HPDE6-E6E7 (cell line): Measurements from ENCODE around the gene SYCE3.

Experiments
- DNase-seq: peaks from one replicate; pipeline ENCODE4 v3.0.0; 2011; ENCODE audit warnings: missing footprints; ENCODE audit errors: extremely low spot score

The SYCE3 gene

DNA sequence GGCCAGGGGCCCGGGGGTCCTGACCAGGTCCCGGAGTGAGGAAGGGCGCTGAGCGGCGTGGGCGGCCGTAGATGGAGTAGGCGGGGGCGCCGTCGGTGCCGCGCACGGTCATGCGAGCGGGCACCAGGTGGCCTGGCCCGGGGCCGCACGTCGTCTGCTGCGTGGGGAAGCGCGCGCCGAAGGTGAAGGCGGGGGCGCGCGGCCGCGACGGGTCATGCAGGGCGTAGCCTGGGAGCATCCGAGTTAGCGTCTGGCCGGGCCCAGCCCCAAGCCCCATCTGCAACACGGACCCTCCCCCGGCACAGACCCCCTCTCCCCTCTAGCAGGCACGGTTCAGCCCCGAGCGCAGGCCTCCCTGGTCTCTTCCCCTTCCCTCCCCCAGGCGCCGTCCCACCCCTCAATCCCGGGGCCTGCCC is 31.2 kb downstream of the SYCE3 start:
- DNase-seq, result no peak

- DNase-seq, result no peak
Measured at GRCh38 chr22:50530877-50531545, 31.7 kb downstream of the SYCE3 start.

DNA sequence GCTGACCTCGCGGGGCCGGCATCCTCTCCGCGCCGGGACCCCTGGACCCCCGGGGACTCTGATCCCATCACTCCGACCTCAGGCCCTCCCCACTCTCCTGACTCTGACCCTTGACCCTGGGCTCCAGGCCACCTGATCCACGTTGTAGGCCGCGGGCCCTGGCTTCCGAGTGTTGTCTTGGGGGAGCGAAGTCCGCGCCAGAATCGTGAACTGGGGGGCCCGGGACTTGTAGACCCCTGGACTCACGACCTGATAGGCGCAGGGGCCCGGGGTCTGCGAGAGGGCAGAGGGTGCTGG is 32.2 kb downstream of the SYCE3 start:
- no peak for DNase-seq

- no peak for DNase-seq
Measured at GRCh38 chr22:50529897-50530579, 32.7 kb downstream of the SYCE3 start, which contains the start of gene TYMP. TYMP (minus strand) TSS chr22:50530012; CDS start chr22:50529709, 303 bp downstream.

DNA sequence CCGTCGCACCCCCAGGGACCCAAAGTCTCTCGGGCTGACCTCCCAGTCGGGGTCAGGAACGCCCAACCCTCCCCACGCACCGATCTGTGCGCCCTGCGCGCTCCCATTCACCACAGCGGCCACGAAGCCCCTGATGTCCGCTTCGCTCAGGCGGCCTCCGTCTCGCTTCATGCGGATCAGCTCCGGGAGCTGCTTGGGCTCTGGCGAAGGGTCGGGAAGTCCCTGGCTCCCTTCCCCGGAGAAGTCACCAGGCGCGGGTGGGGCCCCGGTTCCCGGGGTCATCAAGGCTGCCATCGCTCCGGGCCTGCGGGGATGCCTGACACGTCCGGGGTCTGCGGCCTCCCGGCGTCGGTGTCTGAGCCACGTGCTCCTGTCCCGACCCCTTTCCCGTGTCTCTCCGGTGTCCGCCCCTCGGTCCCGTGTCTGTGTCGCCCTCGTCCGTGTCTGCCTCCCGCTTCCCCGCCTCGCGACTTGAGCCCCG is 33.3 kb downstream of the SYCE3 start:
- DNase-seq, result no peak

DNA sequence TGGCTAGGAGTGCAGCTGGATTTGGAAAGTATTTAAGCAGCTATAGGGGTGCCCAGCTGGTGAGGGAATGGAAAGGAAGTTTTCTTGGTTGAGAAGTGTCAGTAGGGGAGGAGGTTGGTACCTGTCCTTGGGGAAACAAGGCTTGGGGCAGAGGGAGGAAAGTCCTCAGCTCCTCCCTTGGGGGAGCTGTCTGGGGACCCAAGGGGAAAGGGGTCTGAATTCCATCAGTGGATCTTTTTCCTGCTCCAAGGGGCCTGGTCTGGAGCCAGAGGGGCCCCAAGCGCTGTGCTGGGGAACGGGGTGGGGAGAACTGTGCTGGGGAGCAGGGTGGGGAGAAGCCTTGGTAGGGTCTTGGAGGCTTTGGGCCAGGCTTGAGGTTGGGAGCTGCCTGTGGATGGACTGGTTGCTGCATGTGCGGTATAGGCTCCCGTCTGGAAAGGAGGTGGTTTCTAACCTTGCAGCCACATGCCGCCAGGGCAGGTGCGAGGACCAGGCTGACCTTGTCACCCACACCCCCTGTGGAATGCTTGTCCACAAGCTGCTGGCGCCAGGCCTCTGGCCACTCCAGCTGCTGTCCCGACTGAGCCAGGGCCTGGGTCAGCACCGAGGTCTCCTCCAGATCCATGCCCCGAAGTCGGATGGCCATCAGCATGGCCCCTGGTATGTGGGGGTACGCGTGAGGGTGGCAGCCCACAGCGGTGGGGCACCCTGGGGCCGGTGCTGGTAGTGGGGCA is 33.9 kb downstream of the SYCE3 start:
- no peak for DNase-seq

GRCh38 chr22:50527921-50528681 is 34.6 kb downstream of the SYCE3 start:
- no peak for DNase-seq

DNA sequence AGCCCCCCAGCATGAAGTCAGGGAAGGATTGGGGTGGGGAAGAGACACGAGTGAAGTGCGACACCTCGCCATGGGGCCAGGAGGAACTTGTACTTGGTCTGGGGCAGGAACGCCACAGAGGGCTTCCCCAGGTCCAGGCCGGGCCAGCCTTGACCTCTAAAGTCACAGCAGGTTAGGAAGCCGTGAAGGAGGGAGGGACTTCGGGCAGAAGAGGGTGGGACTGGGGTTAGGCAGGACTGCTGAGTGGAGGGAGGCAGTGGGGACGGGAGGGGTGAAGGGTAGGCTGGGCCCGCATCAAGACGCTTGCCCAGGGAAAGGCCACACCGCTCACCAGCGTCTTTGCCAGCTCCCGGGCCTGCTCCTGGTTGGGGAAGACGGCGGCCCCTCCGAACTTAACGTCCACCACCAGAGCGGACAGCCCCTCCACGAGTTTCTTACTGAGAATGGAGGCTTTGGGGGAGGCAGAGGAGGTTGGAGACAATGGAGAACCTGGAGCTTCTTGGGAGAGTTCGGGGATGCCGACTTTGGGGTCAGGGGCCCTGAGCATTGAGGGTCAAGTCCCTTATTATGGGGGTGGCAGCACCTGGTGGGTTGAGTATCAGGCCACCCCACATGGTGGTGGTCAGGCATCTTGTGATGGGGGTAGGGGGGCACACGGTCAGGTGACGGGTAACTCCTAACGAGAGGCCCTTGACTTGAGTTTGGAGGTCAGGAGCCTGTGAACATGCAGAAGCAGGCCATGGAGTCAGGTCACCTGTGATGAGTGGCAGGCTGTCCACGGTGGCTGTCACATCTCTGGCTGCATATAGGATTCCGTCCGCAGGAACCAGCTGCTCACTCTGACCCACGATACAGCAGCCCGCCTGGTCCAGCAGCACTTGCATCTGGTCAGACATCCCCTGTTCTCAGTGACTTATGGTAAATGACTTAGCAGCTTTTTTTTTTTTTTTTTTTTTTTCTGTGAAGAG is 35.6 kb downstream of the SYCE3 start:
- no peak for DNase-seq

GRCh38 chr22:50526108-50526833 is 36.4 kb downstream of the SYCE3 start:
- no peak for DNase-seq

DNA sequence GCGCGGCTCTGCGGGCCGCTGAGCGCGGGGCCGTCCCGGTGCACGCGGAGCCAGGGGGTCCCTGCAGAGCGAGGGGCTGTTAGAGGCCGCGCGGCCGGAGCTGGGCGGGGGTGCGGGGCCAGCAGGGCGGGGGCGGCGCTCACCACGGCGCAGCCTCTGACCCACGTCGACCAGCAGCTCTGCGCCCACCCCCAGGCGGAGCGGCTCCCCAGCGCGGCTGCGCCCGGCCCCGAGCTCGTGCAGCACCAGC is 36.9 kb downstream of the SYCE3 start:
- DNase-seq, result no peak

GRCh38 chr22:50525104-50525857 is 37.4 kb downstream of the SYCE3 start, which contains the start of gene SCO2:
SCO2 (minus strand) TSS chr22:50525598; CDS start chr22:50524411, 1,187 bp downstream.
- no peak for DNase-seq

- no peak for DNase-seq
Measured at GRCh38 chr22:50524676-50525103, 38.0 kb downstream of the SYCE3 start.

GRCh38 chr22:50523806-50524675 is 38.7 kb downstream of the SYCE3 start:
- DNase-seq, result no peak

GRCh38 chr22:50523458-50523805 is 39.3 kb downstream of the SYCE3 start:
- DNase-seq, result no peak

- no peak for DNase-seq
Measured at GRCh38 chr22:50522806-50523438, 39.8 kb downstream of the SYCE3 start.

DNA sequence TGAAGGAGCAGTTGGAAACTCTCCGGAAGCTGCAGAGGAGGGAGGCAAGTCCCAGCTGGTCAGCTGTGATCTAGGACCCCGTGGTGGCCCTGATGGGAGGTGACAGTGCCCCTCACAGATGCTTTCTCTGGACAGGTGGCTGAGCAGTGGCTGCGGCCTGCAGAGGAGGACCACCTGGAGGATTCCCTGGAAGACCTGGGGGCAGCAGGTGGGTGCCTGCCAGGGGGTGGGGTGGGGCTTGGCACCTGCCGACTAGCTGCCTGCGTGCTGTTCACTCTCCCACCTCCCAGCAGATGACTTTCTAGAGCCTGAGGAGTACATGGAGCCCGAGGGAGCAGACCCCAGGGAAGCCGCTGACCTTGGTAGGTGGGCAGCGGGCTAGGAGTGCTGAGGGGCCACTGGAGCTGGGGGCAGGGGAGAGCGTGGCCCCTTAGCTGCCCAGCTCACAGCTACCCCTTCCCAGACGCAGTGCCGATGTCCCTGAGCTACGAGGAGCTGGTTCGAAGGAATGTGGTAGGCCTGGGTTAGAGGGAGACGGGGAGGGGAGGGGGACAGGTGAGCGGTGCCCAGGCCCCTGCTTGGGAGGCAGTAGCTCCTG is 40.4 kb downstream of the SYCE3 start:
- DNase-seq, result no peak

GRCh38 chr22:50521710-50522109 is 41.0 kb downstream of the SYCE3 start:
- no peak for DNase-seq
